Measurements from ENCODE around the gene EIF4G3.

Gene EIF4G3

DNA sequence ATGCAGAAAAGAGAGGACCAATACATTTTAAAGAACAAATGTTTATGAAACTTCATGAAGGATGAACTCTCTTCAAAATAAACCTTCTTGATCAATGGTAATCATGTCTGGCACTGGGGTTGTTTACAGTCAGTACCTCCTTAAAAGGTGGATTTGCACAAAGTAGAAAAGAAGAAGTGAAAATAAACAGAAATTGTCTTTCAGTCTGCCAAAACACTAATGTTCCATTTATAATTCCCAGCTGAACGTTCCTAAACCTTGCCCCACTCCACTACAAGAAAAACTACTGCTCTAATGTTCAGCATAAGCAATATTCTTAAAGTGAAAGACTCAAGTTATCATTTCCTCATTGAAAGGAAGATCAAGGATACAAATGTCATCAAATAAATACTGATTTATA is 86.2 kb downstream of the EIF4G3 start:
- TF ChIP-seq EZH2phosphoT487 (conservative IDR thresholded peaks at IDR 0.05; ENCODE audit: low read length) (no peak), CTCF (IDR thresholded peaks at IDR 0.05; ENCODE audit: insufficient read depth, low read length, poor library complexity, severe bottlenecking) (no peak)
- peak overlapping the region; percentile 6 for H3K4me2 ChIP-seq (ENCODE audit: low read depth, low read length, poor library complexity, severe bottlenecking)
- H3K27ac ChIP-seq (ENCODE audit: low read depth, low read length) = no peak overlapping the region

DNA sequence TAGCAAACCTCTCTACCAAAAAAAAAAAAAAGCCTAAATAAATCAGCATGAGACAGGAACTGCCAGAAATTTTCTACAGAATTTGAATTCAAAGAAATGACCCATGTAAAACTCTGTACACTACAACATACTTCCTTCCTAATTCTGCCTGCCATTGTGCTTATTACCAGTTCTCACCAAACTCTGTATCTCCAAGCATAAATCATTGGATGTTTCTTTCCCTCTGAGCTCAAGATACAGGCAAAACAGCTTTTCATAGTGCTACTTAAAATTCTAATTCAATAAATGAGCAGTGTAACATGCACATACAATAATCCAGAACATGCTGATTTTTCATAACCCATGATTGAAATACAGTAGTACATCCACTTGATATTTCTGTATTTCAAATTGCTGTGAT is 87.0 kb downstream of the EIF4G3 start:
- H3K4me3 ChIP-seq (ENCODE audit: insufficient read depth, low read length, poor library complexity, severe bottlenecking) = no peak overlapping the region
- no peak overlapping the region for H3K4me2 ChIP-seq (ENCODE audit: low read depth, low read length, poor library complexity, severe bottlenecking)
- H3F3A ChIP-seq (ENCODE audit: insufficient read depth) = 0 out of 2 replicates have a peak, but pooled peaks cover 5% of the 10 kb centered on the region
- H3K79me2 ChIP-seq (ENCODE audit: insufficient read depth, low read length) = peaks cover 39% of the 10 kb centered on the region
- H4K20me1 ChIP-seq (ENCODE audit: low read depth, low read length) = no peaks in the 10 kb centered on the region
- H3K27ac ChIP-seq (ENCODE audit: low read depth, low read length) = no peak overlapping the region
- no peaks in the 10 kb centered on the region for H3K9me3 ChIP-seq (ENCODE audit: insufficient read depth, low read length)
- no peak for TF ChIP-seq EZH2phosphoT487 (conservative IDR thresholded peaks at IDR 0.05; ENCODE audit: low read length)
- no peak for TF ChIP-seq CTCF (IDR thresholded peaks at IDR 0.05; ENCODE audit: insufficient read depth, low read length, poor library complexity, severe bottlenecking)
- peaks cover 15% of the 10 kb centered on the region for H3K36me3 ChIP-seq (ENCODE audit: low read length)
- no peaks in the 10 kb centered on the region for H3K27me3 ChIP-seq (ENCODE audit: low read length)
- H2AFZ ChIP-seq (ENCODE audit: low read depth, low read length, severe bottlenecking) = no peak overlapping the region
- no peak overlapping the region for H3K9ac ChIP-seq (ENCODE audit: low read length)
- H3K9me2 ChIP-seq (replicated peaks; ENCODE audit: insufficient read depth, low read length) = no peaks in the 10 kb centered on the region

More for the DNA sequence above, 86.2 kb downstream of the EIF4G3 start:
- Histone ChIP-seq H3K9me3 (ENCODE audit: insufficient read depth, low read length) (no peaks in the 10 kb centered on the region), H3K27me3 (ENCODE audit: low read length) (no peaks in the 10 kb centered on the region), H3F3A (ENCODE audit: insufficient read depth) (0 out of 2 replicates have a peak, but pooled peaks cover 5% of the 10 kb centered on the region), H3K4me3 (ENCODE audit: insufficient read depth, low read length, poor library complexity, severe bottlenecking) (no peak overlapping the region), H2AFZ (ENCODE audit: low read depth, low read length, severe bottlenecking) (no peak overlapping the region), H3K79me2 (ENCODE audit: insufficient read depth, low read length) (peaks cover 47% of the 10 kb centered on the region), H3K9me2 (replicated peaks; ENCODE audit: insufficient read depth, low read length) (no peaks in the 10 kb centered on the region), H4K20me1 (ENCODE audit: low read depth, low read length) (no peaks in the 10 kb centered on the region), H3K36me3 (ENCODE audit: low read length) (peaks cover 19% of the 10 kb centered on the region), H3K9ac (ENCODE audit: low read length) (no peak overlapping the region)

GRCh38 chr1:21089299-21089698 is 87.4 kb downstream of the EIF4G3 start:
- H2AFZ ChIP-seq (ENCODE audit: low read depth, low read length, severe bottlenecking) = no peak overlapping the region
- peaks cover 16% of the 10 kb centered on the region; the same call in 1 of the 2 replicates for H3K36me3 ChIP-seq (ENCODE audit: low read length)
- no peaks in the 10 kb centered on the region for H3K9me3 ChIP-seq (ENCODE audit: insufficient read depth, low read length)
- H3K27me3 ChIP-seq (ENCODE audit: low read length) = no peaks in the 10 kb centered on the region
- no peak overlapping the region for H3K4me3 ChIP-seq (ENCODE audit: insufficient read depth, low read length, poor library complexity, severe bottlenecking)
- TF ChIP-seq EZH2phosphoT487 (conservative IDR thresholded peaks at IDR 0.05; ENCODE audit: low read length) = no peak
- TF ChIP-seq CTCF (IDR thresholded peaks at IDR 0.05; ENCODE audit: insufficient read depth, low read length, poor library complexity, severe bottlenecking) = no peak
- no peaks in the 10 kb centered on the region for H4K20me1 ChIP-seq (ENCODE audit: low read depth, low read length)
- 0 out of 2 replicates have a peak, but pooled peaks cover 5% of the 10 kb centered on the region for H3F3A ChIP-seq (ENCODE audit: insufficient read depth)
- no peak overlapping the region for H3K27ac ChIP-seq (ENCODE audit: low read depth, low read length)
- no peak overlapping the region for H3K4me2 ChIP-seq (ENCODE audit: low read depth, low read length, poor library complexity, severe bottlenecking)
- peaks cover 39% of the 10 kb centered on the region for H3K79me2 ChIP-seq (ENCODE audit: insufficient read depth, low read length)
- H3K9me2 ChIP-seq (replicated peaks; ENCODE audit: insufficient read depth, low read length) = no peaks in the 10 kb centered on the region
- H3K9ac ChIP-seq (ENCODE audit: low read length) = no peak overlapping the region
